Smooth muscle cell (in vitro differentiated cells): ENCODE results near the gene IRAK2. TPM values are rescaled to one million over a fixed set of nuclear protein-coding genes. Genes with fewer than 3 reads are reported as not detected.

Experiments
- DNase-seq: peaks from one replicate; lab custom pipeline; 2025; ENCODE audit not compliant: unreplicated experiment; lab: John Stamatoyannopoulos, UW
- H2AFZ ChIP-seq: fragments of 200-600 bp; sonication (generic); 2 replicates; pipeline ENCODE4 v1.6.0; 2016; ENCODE audit warnings: antibody characterized with exemption, low read depth, mild to moderate bottlenecking
- H3F3A ChIP-seq: fragments of 200-600 bp; sonication (generic); 2 replicates; pipeline ENCODE4 v1.6.0; 2017; ENCODE audit warnings: antibody characterized with exemption, low read depth
- H3K27ac ChIP-seq: fragments of 200-600 bp; sonication (generic); 2 replicates; pipeline ENCODE4 v1.5.1; 2016; ENCODE audit warnings: low read depth, mild to moderate bottlenecking
- H3K27me3 ChIP-seq: fragments of 200-600 bp; sonication (generic); 2 replicates; pipeline ENCODE4 v1.6.1; 2016; ENCODE audit warnings: low read depth, mild to moderate bottlenecking
- H3K36me3 ChIP-seq: fragments of 200-600 bp; sonication (generic); 2 replicates; pipeline ENCODE4 v1.5.1; 2016; ENCODE audit warnings: low read depth
- H3K4me1 ChIP-seq: fragments of 200-600 bp; sonication (generic); 2 replicates; pipeline ENCODE4 v1.5.1; 2016; ENCODE audit warnings: low read depth
- H3K4me2 ChIP-seq: fragments of 200-600 bp; sonication (generic); 2 replicates; pipeline ENCODE4 v1.6.0; 2016; ENCODE audit warnings: mild to moderate bottlenecking
- H3K4me3 ChIP-seq: fragments of 200-600 bp; sonication (generic); 2 replicates; pipeline ENCODE4 v1.5.1; 2016; ENCODE audit warnings: mild to moderate bottlenecking
- H3K79me2 ChIP-seq: fragments of 200-600 bp; sonication (generic); 2 replicates; pipeline ENCODE4 v1.6.0; 2016; ENCODE audit warnings: low read depth, mild to moderate bottlenecking
- H3K9ac ChIP-seq: fragments of 200-600 bp; sonication (generic); 2 replicates; pipeline ENCODE4 v1.6.0; 2016; ENCODE audit warnings: low read depth
- H3K9me3 ChIP-seq: fragments of 200-600 bp; sonication (generic); replicated peaks from 2 replicates; pipeline ENCODE4 v1.5.1; 2016; ENCODE audit warnings: low read depth
- H4K20me1 ChIP-seq: fragments of 200-600 bp; sonication (generic); 2 replicates; pipeline ENCODE4 v1.6.0; 2016; ENCODE audit warnings: low read depth
- WGBS: methylation state at CpG from one replicate; pipeline ENCODE4 v1.1.7; 2016; ENCODE audit warnings: low lambda C conversion rate; 5-methylcytosine and 5-hydroxymethylcytosine counted together
- polyA plus RNA-seq: library from polyadenylated mRNA; unstranded; fragments of >200 nt; fragmentation: Nextera tagmentation; extraction: Ambion mirVana; gene quantifications from 2 replicates; pipeline ENCODE4 v1.2.1, GENCODE V29; 2016
- total RNA-seq: library from RNA; depleted of rRNA; stranded (reverse); fragments of >200 nt; gene quantifications from 2 replicates; pipeline ENCODE4 v1.2.3, GENCODE V29; 2014
- TF ChIP-seq, protein P1 (sequence below): fragments of 200-600 bp; sonication (generic); IDR thresholded peaks from 2 replicates; pipeline ENCODE4 v1.5.1; 2017; ENCODE audit warnings: borderline replicate concordance, mild to moderate bottlenecking, antibody characterized with exemption; ENCODE audit not compliant: insufficient read depth, poor library complexity, severe bottlenecking

IRAK2 gene
- total and polyA plus RNA-seq, 2 experiments from 2014 or later = 3.3 to 3.4 TPM

DNA sequence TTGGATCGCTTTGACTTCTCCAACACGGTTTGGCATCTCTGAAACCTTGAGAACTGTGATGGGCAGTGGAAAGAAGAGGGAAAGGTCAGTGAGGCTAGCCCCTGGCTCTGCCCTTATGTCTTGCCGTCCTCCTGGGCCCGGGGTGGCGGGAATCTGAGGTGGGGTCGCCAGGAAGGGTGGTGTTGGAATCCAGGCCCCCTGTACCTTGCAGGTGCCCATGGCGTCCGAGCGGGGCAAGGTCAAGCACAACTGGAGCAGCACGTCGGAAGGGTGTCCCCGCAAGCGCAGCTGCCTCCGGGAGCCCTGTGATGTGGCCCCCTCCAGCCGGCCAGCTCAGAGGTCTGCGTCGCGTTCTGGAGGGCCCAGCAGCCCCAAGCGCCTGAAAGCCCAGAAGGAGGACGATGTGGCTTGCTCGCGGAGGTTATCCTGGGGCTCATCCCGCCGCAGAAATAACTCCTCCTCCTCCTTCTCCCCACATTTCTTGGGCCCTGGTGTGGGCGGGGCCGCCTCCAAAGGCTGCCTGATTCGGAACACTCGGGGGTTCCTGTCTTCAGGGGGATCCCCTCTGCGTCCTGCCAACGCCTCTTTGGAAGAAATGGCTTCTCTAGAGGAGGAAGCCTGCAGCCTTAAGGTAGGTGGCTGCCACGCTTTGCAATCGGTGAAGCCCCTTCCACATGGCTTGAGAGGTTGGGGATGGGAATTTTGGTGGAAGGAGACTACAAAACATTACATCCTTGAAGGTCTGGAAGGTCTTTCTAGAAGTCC is 84.4 kb downstream of the IRAK2 start:
- H3K9me3 ChIP-seq = no peaks in the 10 kb centered on the region
- H3K36me3 ChIP-seq = no peaks in the 10 kb centered on the region
- peaks cover 41% of the 10 kb centered on the region for H4K20me1 ChIP-seq
- peaks cover 23% of the 10 kb centered on the region for H3K4me1 ChIP-seq
- TF ChIP-seq, protein P1, sequence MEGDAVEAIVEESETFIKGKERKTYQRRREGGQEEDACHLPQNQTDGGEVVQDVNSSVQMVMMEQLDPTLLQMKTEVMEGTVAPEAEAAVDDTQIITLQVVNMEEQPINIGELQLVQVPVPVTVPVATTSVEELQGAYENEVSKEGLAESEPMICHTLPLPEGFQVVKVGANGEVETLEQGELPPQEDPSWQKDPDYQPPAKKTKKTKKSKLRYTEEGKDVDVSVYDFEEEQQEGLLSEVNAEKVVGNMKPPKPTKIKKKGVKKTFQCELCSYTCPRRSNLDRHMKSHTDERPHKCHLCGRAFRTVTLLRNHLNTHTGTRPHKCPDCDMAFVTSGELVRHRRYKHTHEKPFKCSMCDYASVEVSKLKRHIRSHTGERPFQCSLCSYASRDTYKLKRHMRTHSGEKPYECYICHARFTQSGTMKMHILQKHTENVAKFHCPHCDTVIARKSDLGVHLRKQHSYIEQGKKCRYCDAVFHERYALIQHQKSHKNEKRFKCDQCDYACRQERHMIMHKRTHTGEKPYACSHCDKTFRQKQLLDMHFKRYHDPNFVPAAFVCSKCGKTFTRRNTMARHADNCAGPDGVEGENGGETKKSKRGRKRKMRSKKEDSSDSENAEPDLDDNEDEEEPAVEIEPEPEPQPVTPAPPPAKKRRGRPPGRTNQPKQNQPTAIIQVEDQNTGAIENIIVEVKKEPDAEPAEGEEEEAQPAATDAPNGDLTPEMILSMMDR = no peak
- peak overlapping the region; percentile 10 for H3K27ac ChIP-seq
- H2AFZ ChIP-seq = peak overlapping the region; percentile 64
- peak overlapping the region; percentile 87 for H3K4me2 ChIP-seq
- peak overlapping the region; percentile 64 for H3K9ac ChIP-seq
- no peaks in the 10 kb centered on the region for H3K27me3 ChIP-seq
- H3K79me2 ChIP-seq = peaks cover 37% of the 10 kb centered on the region
- under 1% methylated on average over 30 of the region's 32 CpGs for WGBS
- DNase-seq = no peak
- peak overlapping the region; percentile 60 for H3K4me3 ChIP-seq
- H3F3A ChIP-seq = peaks cover 9% of the 10 kb centered on the region

DNA sequence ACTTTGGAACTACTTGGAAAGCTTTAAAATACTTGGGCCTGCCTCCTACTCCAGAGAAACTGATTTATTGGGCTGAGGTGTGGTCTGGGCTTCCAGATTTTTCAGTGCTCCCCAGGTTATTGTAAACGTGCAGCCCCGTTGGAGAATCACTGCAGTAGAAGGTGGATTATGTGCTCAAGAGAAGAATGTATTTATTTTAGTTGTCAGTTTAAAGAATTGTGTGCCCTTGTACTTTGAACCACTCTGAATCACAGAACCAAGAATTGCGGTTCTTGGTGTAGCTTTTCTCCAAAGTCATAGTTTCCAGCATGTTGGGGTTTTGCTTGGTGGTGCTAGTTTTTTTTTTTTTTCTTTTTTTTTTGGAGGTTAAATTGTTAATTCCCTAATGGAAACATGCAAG is 85.1 kb downstream of the IRAK2 start:
- Histone ChIP-seq H3K9me3 (no peaks in the 10 kb centered on the region), H3K27ac (peak overlapping the region; percentile 10), H3K4me1 (peaks cover 23% of the 10 kb centered on the region), H2AFZ (peak overlapping the region; percentile 13), H3K4me3 (peak overlapping the region; percentile 60), H3K36me3 (no peaks in the 10 kb centered on the region), H3K79me2 (peaks cover 37% of the 10 kb centered on the region), H3K9ac (peak overlapping the region; percentile 64), H3F3A (peaks cover 9% of the 10 kb centered on the region), H4K20me1 (peaks cover 47% of the 10 kb centered on the region), H3K4me2 (peak overlapping the region; percentile 87), H3K27me3 (no peaks in the 10 kb centered on the region)
- TF ChIP-seq, protein P1 = no peak
- no peak for DNase-seq
- 16% methylated on average over 3 of the region's 3 CpGs for WGBS

DNA sequence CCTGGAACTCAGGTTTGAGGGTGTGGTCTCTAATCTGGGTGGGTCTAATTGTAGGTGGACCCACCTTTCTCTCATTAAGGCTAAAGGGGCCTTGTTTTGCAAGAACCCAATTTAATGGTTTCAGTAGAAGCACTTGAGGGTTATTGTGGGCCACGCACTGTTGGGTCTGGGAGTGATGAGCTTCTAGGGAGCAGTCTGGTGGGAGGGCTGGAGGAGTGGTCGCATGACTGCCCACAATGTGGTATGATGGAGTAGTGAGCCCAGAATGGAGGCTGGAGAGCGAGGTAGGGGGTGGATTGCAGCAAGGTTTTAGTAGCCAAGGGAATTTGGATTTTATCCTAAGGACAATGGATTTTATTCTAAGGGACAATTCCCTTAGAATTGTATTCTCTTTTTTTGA is 86.3 kb downstream of the IRAK2 start:
- DNase-seq = no peak
- WGBS = 94% methylated on average over 3 of the region's 3 CpGs
- H3K4me2 ChIP-seq = peak overlapping the region; percentile 87

More for the DNA sequence above, 86.3 kb downstream of the IRAK2 start:
- Histone ChIP-seq H3K79me2 (peaks cover 44% of the 10 kb centered on the region), H2AFZ (no peak overlapping the region), H3F3A (peaks cover 9% of the 10 kb centered on the region), H3K9ac (no peak overlapping the region), H3K4me3 (peak overlapping the region; percentile 60), H3K27ac (no peak overlapping the region), H3K36me3 (no peaks in the 10 kb centered on the region), H4K20me1 (peaks cover 56% of the 10 kb centered on the region), H3K9me3 (no peaks in the 10 kb centered on the region), H3K27me3 (no peaks in the 10 kb centered on the region), H3K4me1 (peaks cover 23% of the 10 kb centered on the region)
- TF ChIP-seq, protein P1 = no peak
